ENCODE data around the gene APC2. TPM values are rescaled to one million over a fixed set of nuclear protein-coding genes. Genes with fewer than 3 reads are reported as not detected.

APC2 gene
- polyA plus RNA-seq, 1 donor (not counting 4 experiments of a cell fraction or from before 2014, with no cell fraction given) = 0.01 TPM

- no peaks in the 10 kb centered on the region for H3K79me2 ChIP-seq (ENCODE audit: control insufficient read depth, insufficient read depth, low read length)
- H3K27ac ChIP-seq (ENCODE audit: control insufficient read depth, insufficient read depth, low read length) = no peak overlapping the region
- H3K36me3 ChIP-seq (ENCODE audit: control insufficient read depth in 2 of 2, extremely low read depth in 1 of 2, insufficient read depth in 2 of 2, low read length in 2 of 2) = peaks cover 0 to 2% of the 10 kb centered on the region in 2 experiments
- no peak overlapping the region for H3K4me3 ChIP-seq (ENCODE audit: control insufficient read depth in 2 of 3, extremely low read depth in 1 of 3, insufficient read depth in 2 of 3, low read depth in 1 of 3, low read length in 3 of 3)
- DNase-seq (ENCODE audit: low read depth, low spot score) = no peak
- H3K4me2 ChIP-seq (ENCODE audit: control insufficient read depth, extremely low read depth, insufficient read depth, low read depth, low read length) = peak overlapping the region; percentile 54
- no peak for TF ChIP-seq EZH2 (IDR thresholded peaks at IDR 0.05; ENCODE audit: low read length)
- TF ChIP-seq, protein P1, sequence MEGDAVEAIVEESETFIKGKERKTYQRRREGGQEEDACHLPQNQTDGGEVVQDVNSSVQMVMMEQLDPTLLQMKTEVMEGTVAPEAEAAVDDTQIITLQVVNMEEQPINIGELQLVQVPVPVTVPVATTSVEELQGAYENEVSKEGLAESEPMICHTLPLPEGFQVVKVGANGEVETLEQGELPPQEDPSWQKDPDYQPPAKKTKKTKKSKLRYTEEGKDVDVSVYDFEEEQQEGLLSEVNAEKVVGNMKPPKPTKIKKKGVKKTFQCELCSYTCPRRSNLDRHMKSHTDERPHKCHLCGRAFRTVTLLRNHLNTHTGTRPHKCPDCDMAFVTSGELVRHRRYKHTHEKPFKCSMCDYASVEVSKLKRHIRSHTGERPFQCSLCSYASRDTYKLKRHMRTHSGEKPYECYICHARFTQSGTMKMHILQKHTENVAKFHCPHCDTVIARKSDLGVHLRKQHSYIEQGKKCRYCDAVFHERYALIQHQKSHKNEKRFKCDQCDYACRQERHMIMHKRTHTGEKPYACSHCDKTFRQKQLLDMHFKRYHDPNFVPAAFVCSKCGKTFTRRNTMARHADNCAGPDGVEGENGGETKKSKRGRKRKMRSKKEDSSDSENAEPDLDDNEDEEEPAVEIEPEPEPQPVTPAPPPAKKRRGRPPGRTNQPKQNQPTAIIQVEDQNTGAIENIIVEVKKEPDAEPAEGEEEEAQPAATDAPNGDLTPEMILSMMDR (optimal IDR thresholded peaks at IDR 0.05 in 1 of 3, IDR thresholded peaks at IDR 0.05 in 1 of 3, conservative IDR thresholded peaks at IDR 0.05 in 1 of 3; ENCODE audit: extremely low read depth in 1 of 3, insufficient read depth in 2 of 3, low read length in 3 of 3) = no peak
- dilution Hi-C loops (cut with MboI; ENCODE audit: extremely low pct_ligation_motif_present, low sequenced_read_pairs) = no loop called here
- H3K9me1 ChIP-seq (ENCODE audit: control insufficient read depth, extremely low read depth, insufficient read depth, low read length) = no peaks in the 10 kb centered on the region
- H3K9me3 ChIP-seq (ENCODE audit: control insufficient read depth, low read depth, low read length) = no peaks in the 10 kb centered on the region
- no peak overlapping the region for H2AFZ ChIP-seq (ENCODE audit: control insufficient read depth, low read length)
- H3K9ac ChIP-seq (ENCODE audit: control insufficient read depth, extremely low read depth, insufficient read depth, low read length) = no peak overlapping the region
- peaks cover 19% of the 10 kb centered on the region for H3K27me3 ChIP-seq (ENCODE audit: control insufficient read depth, extremely low read depth, insufficient read depth, low read length)
- FAIRE-seq = no peak
- H3K4me1 ChIP-seq (ENCODE audit: control insufficient read depth, extremely low read depth, insufficient read depth, low read length) = peaks cover 7% of the 10 kb centered on the region
- H4K20me1 ChIP-seq (ENCODE audit: control insufficient read depth, extremely low read depth, insufficient read depth, low read length) = no peaks in the 10 kb centered on the region
Measured at GRCh38 chr19:1502433-1503088, 52.6 kb downstream of the APC2 start.

- H2AFZ ChIP-seq (ENCODE audit: control insufficient read depth, low read length) = peak overlapping the region; percentile 46
- DNase-seq (ENCODE audit: low read depth, low spot score) (no peak), FAIRE-seq (no peak)
- no peak overlapping the region for H3K4me3 ChIP-seq (ENCODE audit: control insufficient read depth in 2 of 3, extremely low read depth in 1 of 3, insufficient read depth in 2 of 3, low read depth in 1 of 3, low read length in 3 of 3)
- peak overlapping the region; percentile 54 for H3K4me2 ChIP-seq (ENCODE audit: control insufficient read depth, extremely low read depth, insufficient read depth, low read depth, low read length)
- dilution Hi-C loops (cut with MboI; ENCODE audit: extremely low pct_ligation_motif_present, low sequenced_read_pairs) = no loop called here
- H3K9me1 ChIP-seq (ENCODE audit: control insufficient read depth, extremely low read depth, insufficient read depth, low read length) = no peaks in the 10 kb centered on the region
- no peak overlapping the region for H3K9ac ChIP-seq (ENCODE audit: control insufficient read depth, extremely low read depth, insufficient read depth, low read length)
- peaks cover 0 to 2% of the 10 kb centered on the region in 2 experiments for H3K36me3 ChIP-seq (ENCODE audit: control insufficient read depth in 2 of 2, extremely low read depth in 1 of 2, insufficient read depth in 2 of 2, low read length in 2 of 2)
- H3K9me3 ChIP-seq (ENCODE audit: control insufficient read depth, low read depth, low read length) = no peaks in the 10 kb centered on the region
- no peaks in the 10 kb centered on the region for H3K79me2 ChIP-seq (ENCODE audit: control insufficient read depth, insufficient read depth, low read length)
- TF ChIP-seq, protein P1 (optimal IDR thresholded peaks at IDR 0.05 in 1 of 3, IDR thresholded peaks at IDR 0.05 in 1 of 3, conservative IDR thresholded peaks at IDR 0.05 in 1 of 3; ENCODE audit: extremely low read depth in 1 of 3, insufficient read depth in 2 of 3, low read length in 3 of 3) = peak; percentile 58 to 94 (median 84)
- TF ChIP-seq EZH2 (IDR thresholded peaks at IDR 0.05; ENCODE audit: low read length) = peak; percentile 18
- peaks cover 19% of the 10 kb centered on the region for H3K27me3 ChIP-seq (ENCODE audit: control insufficient read depth, extremely low read depth, insufficient read depth, low read length)
- H3K27ac ChIP-seq (ENCODE audit: control insufficient read depth, insufficient read depth, low read length) = no peak overlapping the region
- no peaks in the 10 kb centered on the region for H4K20me1 ChIP-seq (ENCODE audit: control insufficient read depth, extremely low read depth, insufficient read depth, low read length)
- H3K4me1 ChIP-seq (ENCODE audit: control insufficient read depth, extremely low read depth, insufficient read depth, low read length) = peaks cover 8% of the 10 kb centered on the region
Measured at GRCh38 chr19:1503089-1503924, 53.4 kb downstream of the APC2 start.
